ENCODE measurements around the gene ZNF536.

DNA sequence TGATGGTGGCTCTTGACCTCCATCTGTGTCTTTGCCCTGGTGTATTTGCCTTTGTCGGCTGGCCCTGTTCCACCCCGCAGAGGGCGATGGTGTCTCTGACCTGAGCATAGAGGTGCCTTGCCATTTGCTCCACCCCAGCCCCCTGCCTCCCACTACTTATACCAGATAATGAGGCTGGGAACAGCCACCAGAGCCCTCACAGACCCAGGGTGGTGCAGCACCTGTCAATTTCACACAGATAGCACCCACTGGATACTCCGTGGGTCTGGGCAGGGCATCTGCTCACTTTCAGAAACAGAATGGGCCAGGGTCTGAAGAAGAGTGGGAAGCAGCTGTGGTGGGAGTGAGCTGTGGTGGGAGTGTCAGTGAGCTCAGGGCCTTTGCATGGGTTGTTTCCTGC, 4.1 kb downstream of the ZNF536 start:
- TF ChIP-seq, protein P1, sequence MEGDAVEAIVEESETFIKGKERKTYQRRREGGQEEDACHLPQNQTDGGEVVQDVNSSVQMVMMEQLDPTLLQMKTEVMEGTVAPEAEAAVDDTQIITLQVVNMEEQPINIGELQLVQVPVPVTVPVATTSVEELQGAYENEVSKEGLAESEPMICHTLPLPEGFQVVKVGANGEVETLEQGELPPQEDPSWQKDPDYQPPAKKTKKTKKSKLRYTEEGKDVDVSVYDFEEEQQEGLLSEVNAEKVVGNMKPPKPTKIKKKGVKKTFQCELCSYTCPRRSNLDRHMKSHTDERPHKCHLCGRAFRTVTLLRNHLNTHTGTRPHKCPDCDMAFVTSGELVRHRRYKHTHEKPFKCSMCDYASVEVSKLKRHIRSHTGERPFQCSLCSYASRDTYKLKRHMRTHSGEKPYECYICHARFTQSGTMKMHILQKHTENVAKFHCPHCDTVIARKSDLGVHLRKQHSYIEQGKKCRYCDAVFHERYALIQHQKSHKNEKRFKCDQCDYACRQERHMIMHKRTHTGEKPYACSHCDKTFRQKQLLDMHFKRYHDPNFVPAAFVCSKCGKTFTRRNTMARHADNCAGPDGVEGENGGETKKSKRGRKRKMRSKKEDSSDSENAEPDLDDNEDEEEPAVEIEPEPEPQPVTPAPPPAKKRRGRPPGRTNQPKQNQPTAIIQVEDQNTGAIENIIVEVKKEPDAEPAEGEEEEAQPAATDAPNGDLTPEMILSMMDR (IDR thresholded peaks at IDR 0.05; ENCODE audit: insufficient read depth, low read length): no peak
- no peak for TF ChIP-seq POLR2AphosphoS5 (IDR thresholded peaks at IDR 0.05; ENCODE audit: low read depth)
- no peak for TF ChIP-seq GABPA (IDR thresholded peaks at IDR 0.05; ENCODE audit: low read depth)
- no peak for TF ChIP-seq SPI1 (IDR thresholded peaks at IDR 0.05; ENCODE audit: borderline replicate concordance, low read depth)
- TF ChIP-seq, protein P2, sequence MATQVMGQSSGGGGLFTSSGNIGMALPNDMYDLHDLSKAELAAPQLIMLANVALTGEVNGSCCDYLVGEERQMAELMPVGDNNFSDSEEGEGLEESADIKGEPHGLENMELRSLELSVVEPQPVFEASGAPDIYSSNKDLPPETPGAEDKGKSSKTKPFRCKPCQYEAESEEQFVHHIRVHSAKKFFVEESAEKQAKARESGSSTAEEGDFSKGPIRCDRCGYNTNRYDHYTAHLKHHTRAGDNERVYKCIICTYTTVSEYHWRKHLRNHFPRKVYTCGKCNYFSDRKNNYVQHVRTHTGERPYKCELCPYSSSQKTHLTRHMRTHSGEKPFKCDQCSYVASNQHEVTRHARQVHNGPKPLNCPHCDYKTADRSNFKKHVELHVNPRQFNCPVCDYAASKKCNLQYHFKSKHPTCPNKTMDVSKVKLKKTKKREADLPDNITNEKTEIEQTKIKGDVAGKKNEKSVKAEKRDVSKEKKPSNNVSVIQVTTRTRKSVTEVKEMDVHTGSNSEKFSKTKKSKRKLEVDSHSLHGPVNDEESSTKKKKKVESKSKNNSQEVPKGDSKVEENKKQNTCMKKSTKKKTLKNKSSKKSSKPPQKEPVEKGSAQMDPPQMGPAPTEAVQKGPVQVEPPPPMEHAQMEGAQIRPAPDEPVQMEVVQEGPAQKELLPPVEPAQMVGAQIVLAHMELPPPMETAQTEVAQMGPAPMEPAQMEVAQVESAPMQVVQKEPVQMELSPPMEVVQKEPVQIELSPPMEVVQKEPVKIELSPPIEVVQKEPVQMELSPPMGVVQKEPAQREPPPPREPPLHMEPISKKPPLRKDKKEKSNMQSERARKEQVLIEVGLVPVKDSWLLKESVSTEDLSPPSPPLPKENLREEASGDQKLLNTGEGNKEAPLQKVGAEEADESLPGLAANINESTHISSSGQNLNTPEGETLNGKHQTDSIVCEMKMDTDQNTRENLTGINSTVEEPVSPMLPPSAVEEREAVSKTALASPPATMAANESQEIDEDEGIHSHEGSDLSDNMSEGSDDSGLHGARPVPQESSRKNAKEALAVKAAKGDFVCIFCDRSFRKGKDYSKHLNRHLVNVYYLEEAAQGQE (IDR thresholded peaks at IDR 0.05; ENCODE audit: insufficient replicate concordance, low read depth): no peak

All from HL-60 (cell line).